ENCODE data around the gene ATG14.
"Not testable (repeated sequence)": the region's sequence is repeated elsewhere in the genome, so short reads cannot be mapped to it uniquely, and the experiment has no call there.

The ATG14 gene

DNA sequence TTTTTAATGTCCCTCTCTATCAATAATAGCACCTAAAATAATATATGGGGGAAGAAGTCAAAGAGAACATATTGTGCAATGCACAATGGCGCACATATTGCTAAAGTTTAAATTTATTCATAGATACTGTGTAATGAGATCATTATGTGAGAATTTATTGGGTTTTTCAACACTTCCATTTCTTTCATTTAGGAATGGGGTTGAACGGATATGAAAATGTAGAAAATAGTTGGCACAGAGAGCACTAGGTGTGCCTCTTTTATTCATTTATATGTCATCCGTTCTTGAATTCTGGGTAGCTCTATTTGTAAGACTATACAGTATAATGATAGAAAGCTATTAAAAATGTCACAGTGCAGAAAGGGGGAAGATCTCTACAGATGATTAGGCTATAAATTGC is 63.9 kb downstream of the ATG14 start:
- H3K27me3 ChIP-seq (ENCODE audit: insufficient read depth, poor library complexity, severe bottlenecking), result no peaks in the 10 kb centered on the region
- ATAC-seq (ENCODE audit: low read depth), result no peak
- TF ChIP-seq, protein P1, sequence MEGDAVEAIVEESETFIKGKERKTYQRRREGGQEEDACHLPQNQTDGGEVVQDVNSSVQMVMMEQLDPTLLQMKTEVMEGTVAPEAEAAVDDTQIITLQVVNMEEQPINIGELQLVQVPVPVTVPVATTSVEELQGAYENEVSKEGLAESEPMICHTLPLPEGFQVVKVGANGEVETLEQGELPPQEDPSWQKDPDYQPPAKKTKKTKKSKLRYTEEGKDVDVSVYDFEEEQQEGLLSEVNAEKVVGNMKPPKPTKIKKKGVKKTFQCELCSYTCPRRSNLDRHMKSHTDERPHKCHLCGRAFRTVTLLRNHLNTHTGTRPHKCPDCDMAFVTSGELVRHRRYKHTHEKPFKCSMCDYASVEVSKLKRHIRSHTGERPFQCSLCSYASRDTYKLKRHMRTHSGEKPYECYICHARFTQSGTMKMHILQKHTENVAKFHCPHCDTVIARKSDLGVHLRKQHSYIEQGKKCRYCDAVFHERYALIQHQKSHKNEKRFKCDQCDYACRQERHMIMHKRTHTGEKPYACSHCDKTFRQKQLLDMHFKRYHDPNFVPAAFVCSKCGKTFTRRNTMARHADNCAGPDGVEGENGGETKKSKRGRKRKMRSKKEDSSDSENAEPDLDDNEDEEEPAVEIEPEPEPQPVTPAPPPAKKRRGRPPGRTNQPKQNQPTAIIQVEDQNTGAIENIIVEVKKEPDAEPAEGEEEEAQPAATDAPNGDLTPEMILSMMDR (IDR thresholded peaks at IDR 0.05; ENCODE audit: poor library complexity, severe bottlenecking), result no peak

DNA sequence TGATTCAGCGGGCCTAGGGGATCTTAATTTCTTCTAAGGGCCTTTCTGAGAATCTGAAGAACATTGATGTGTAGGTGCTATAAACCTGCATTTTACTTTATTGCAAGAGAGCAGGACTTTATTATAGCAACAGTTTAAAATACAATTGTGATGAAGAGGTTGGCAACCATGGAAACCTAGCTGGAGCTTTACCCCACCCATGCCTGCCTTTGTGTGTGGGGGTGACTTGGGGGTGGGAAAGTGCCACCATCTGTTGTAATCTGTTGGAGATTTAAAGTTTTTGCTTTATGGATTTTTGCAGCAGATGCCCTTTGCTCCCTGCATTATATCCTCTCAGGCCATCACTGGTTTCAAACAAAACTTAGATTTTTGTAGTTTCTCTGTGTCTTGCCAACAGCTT is 64.6 kb downstream of the ATG14 start:
- Histone ChIP-seq H3K4me3 (ENCODE audit: severe bottlenecking) (no peak overlapping the region), H3K27ac (ENCODE audit: poor library complexity, severe bottlenecking) (no peak overlapping the region), H3K27me3 (ENCODE audit: insufficient read depth, poor library complexity, severe bottlenecking) (no peaks in the 10 kb centered on the region), H3K4me1 (ENCODE audit: insufficient read depth, poor library complexity, severe bottlenecking) (no peaks in the 10 kb centered on the region), H3K9me3 (ENCODE audit: severe bottlenecking) (no peaks in the 10 kb centered on the region), H3K36me3 (ENCODE audit: low read depth) (peaks cover 9% of the 10 kb centered on the region)
- TF ChIP-seq, protein P1 (IDR thresholded peaks at IDR 0.05; ENCODE audit: poor library complexity, severe bottlenecking), result no peak
- no peak for ATAC-seq (ENCODE audit: low read depth)
- no peak for DNase-seq (ENCODE audit: low spot score)

More for the DNA sequence above, 63.9 kb downstream of the ATG14 start:
- Histone ChIP-seq H3K4me3 (ENCODE audit: severe bottlenecking) (no peak overlapping the region), H3K27ac (ENCODE audit: poor library complexity, severe bottlenecking) (no peak overlapping the region), H3K36me3 (ENCODE audit: low read depth) (peaks cover 9% of the 10 kb centered on the region), H3K4me1 (ENCODE audit: insufficient read depth, poor library complexity, severe bottlenecking) (no peaks in the 10 kb centered on the region), H3K9me3 (ENCODE audit: severe bottlenecking) (no peaks in the 10 kb centered on the region)
- no peak for DNase-seq (ENCODE audit: low spot score)

DNA sequence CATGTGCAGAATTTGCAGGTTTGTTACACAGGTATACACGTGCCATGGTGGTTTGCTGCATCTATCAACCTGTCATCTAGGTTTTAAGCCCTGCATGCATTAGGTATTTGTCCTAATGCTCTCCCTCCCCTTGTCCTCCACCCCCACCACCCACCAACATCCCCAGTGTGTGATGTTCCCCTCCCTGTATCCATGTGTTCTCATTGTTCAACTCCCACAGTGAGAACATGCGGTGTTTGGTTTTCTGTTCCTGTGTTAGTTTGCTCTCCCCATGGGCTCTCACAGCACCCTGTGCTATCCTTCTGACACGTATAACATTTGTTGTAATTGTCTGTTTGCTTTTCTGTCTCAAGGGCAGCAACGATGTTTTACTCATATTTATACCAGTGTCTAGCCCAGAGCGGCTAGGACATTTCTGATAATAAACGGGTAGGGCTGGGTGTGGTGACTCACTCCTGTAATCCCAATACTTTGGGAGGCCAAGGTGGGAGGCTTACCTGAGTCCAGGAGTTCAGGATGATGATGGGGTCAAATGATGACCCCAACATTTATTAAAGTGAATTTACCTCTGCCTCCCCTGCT is 67.0 kb downstream of the ATG14 start:
- not testable (repeated sequence) for H3K4me1 ChIP-seq (ENCODE audit: insufficient read depth, poor library complexity, severe bottlenecking)

DNA sequence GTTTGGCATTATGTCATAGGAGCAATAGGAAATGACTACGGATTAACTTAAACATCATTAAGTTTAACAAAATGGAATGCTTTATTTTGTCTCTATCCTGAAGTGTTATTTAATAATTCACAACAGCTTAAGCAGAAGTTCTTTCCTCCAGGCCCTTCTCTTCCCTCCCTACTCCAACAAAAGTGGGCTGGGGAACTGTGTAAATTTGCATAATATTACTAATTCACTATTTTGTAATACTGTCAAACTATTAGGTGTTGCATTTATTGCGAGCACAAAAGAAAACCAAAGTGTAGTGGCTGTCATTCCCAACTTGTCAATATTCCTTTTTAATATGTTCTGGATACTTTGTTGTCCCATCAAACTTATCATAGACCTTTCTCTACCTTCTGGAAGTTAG is 69.8 kb downstream of the ATG14 start:
- H3K4me1 ChIP-seq (ENCODE audit: insufficient read depth, poor library complexity, severe bottlenecking), result no peaks in the 10 kb centered on the region
- no peaks in the 10 kb centered on the region for H3K9me3 ChIP-seq (ENCODE audit: severe bottlenecking)
- no peak overlapping the region for H3K4me3 ChIP-seq (ENCODE audit: severe bottlenecking)
- ATAC-seq (ENCODE audit: low read depth) (no peak), DNase-seq (ENCODE audit: low spot score) (no peak)
- H3K36me3 ChIP-seq (ENCODE audit: low read depth), result no peaks in the 10 kb centered on the region
- H3K27ac ChIP-seq (ENCODE audit: poor library complexity, severe bottlenecking), result no peak overlapping the region
- no peaks in the 10 kb centered on the region for H3K27me3 ChIP-seq (ENCODE audit: insufficient read depth, poor library complexity, severe bottlenecking)
- TF ChIP-seq, protein P1 (IDR thresholded peaks at IDR 0.05; ENCODE audit: poor library complexity, severe bottlenecking), result no peak

More for the DNA sequence above, 67.0 kb downstream of the ATG14 start:
- not testable (repeated sequence) for H3K27ac ChIP-seq (ENCODE audit: poor library complexity, severe bottlenecking); H3K36me3 ChIP-seq (ENCODE audit: low read depth); ATAC-seq (ENCODE audit: low read depth); H3K9me3 ChIP-seq (ENCODE audit: severe bottlenecking); DNase-seq (ENCODE audit: low spot score); H3K27me3 ChIP-seq (ENCODE audit: insufficient read depth, poor library complexity, severe bottlenecking); H3K4me3 ChIP-seq (ENCODE audit: severe bottlenecking)

DNA sequence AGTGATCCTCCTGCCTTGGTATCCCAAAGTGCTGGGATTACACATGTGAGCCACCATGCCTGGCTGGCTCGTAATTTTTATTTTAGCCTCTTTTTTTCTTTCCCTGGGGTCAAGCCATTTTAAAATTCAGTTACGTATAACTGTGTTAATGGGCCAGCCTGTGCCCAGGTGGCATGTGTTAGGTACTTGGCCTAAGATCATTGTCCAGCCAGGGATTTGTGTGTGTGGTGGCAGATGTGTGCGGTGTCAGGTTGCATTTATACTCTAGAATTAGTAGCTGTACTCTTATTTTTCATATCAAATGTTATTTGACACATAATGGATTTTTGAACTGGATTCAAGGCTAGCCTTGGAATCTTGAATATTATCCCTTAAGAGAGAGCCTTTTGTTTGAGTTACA is 71.1 kb downstream of the ATG14 start:
- TF ChIP-seq, protein P1 (IDR thresholded peaks at IDR 0.05; ENCODE audit: poor library complexity, severe bottlenecking), result no peak
- DNase-seq (ENCODE audit: low spot score) (no peak), ATAC-seq (ENCODE audit: low read depth) (no peak)
- H3K4me1 ChIP-seq (ENCODE audit: insufficient read depth, poor library complexity, severe bottlenecking), result peaks cover 8% of the 10 kb centered on the region
- H3K36me3 ChIP-seq (ENCODE audit: low read depth), result no peaks in the 10 kb centered on the region
- no peak overlapping the region for H3K4me3 ChIP-seq (ENCODE audit: severe bottlenecking)
- no peaks in the 10 kb centered on the region for H3K27me3 ChIP-seq (ENCODE audit: insufficient read depth, poor library complexity, severe bottlenecking)
- no peaks in the 10 kb centered on the region for H3K9me3 ChIP-seq (ENCODE audit: severe bottlenecking)
- no peak overlapping the region for H3K27ac ChIP-seq (ENCODE audit: poor library complexity, severe bottlenecking)
